A673 (cell line): Measurements from ENCODE around the gene CFP. TPM values are rescaled to one million over a fixed set of nuclear protein-coding genes. Genes with fewer than 3 reads are reported as not detected.

Source experiments
- BruUV-seq: library from RNA; stranded (reverse); fragments of 400-500 nt; replicated peaks from 2 replicates; lab custom pipeline; 2021; lab: Mats Ljungman, UMichigan
- CTCF ChIA-PET: fragments of 300-600 bp; sonication (Branson Sonifier 250); formaldehyde crosslinking; loops from one replicate; lab custom pipeline; 2022; ENCODE audit warnings: antibody characterized with exemption; lab: Charles Lee
- POLR2A ChIA-PET: fragments of 300-600 bp; sonication (Branson Sonifier 250); formaldehyde crosslinking; loops from one replicate; lab custom pipeline; 2022; ENCODE audit warnings: antibody characterized with exemption; ENCODE audit not compliant: low non-redundant PET; lab: Charles Lee
- DNase-seq: peaks from one replicate; pipeline ENCODE4 v3.0.0-alpha.2; 2015; ENCODE audit warnings: low spot score
- H3K27ac ChIP-seq: fragments of 200-600 bp; sonication (generic); 2 replicates; pipeline ENCODE4 v1.5.1; 2016; ENCODE audit warnings: mixed run types, low read depth, mild to moderate bottlenecking, mixed read lengths, antibody characterized with exemption, low read length; ENCODE audit not compliant: poor library complexity, severe bottlenecking
- H3K27me3 ChIP-seq: fragments of 200-600 bp; sonication (generic); replicated peaks from 2 replicates; pipeline ENCODE4 v1.6.1; 2017; ENCODE audit warnings: mixed run types, low read depth, mild to moderate bottlenecking, mixed read lengths, antibody characterized with exemption, low read length; ENCODE audit not compliant: insufficient read depth, poor library complexity
- H3K36me3 ChIP-seq: fragments of 200-600 bp; sonication (generic); 2 replicates; pipeline ENCODE4 v1.6.1; 2016; ENCODE audit warnings: mixed run types, mild to moderate bottlenecking, mixed read lengths, antibody characterized with exemption, low read length; ENCODE audit not compliant: insufficient read depth, poor library complexity, severe bottlenecking
- H3K4me1 ChIP-seq: fragments of 200-600 bp; sonication (generic); 2 replicates; pipeline ENCODE4 v1.6.1; 2017; ENCODE audit warnings: mixed run types, mild to moderate bottlenecking, mixed read lengths, antibody characterized with exemption, low read length; ENCODE audit not compliant: insufficient read depth, poor library complexity, severe bottlenecking
- H3K4me3 ChIP-seq: fragments of 200-600 bp; sonication (generic); 2 replicates; pipeline ENCODE4 v1.5.1; 2016; ENCODE audit warnings: low read depth, mixed run types, mild to moderate bottlenecking, mixed read lengths, low read length; ENCODE audit not compliant: poor library complexity, severe bottlenecking
- H3K9me3 ChIP-seq: fragments of 200-600 bp; sonication (generic); 2 replicates; pipeline ENCODE4 v1.6.1; 2016; ENCODE audit warnings: mixed run types, low read depth, mild to moderate bottlenecking, mixed read lengths, antibody characterized with exemption, low read length; ENCODE audit not compliant: poor library complexity, severe bottlenecking
- EZH2 ChIP-seq: fragments of 200-600 bp; sonication (generic); IDR thresholded peaks from 2 replicates; pipeline ENCODE4 v1.6.1; 2017; ENCODE audit warnings: borderline replicate concordance, low read depth, mild to moderate bottlenecking, mixed read lengths, antibody characterized with exemption, low read length; ENCODE audit not compliant: poor library complexity, severe bottlenecking
- intact Hi-C: fragments of 100-400 bp; cut with micrococcal nuclease; formaldehyde crosslinking; loops from one replicate; pipeline ENCODE4 v1.10.0; 2022; ENCODE audit not compliant: unreplicated experiment
- total RNA-seq: library from RNA; stranded (reverse); gene quantifications from 2 replicates; pipeline ENCODE4 v1.2.3, GENCODE V29; 2021
- TF ChIP-seq, protein P1 (sequence below): fragments of 300-800, 200-600 bp; sonication (generic); conservative IDR thresholded peaks from 2 replicates; pipeline ENCODE4 v1.5.1; 2017; ENCODE audit warnings: low read depth, mild to moderate bottlenecking, antibody characterized with exemption, low read length, moderate library complexity, mixed read lengths

Gene CFP
- total RNA-seq, 1 experiment from 2014 or later = 2.3 TPM

DNA sequence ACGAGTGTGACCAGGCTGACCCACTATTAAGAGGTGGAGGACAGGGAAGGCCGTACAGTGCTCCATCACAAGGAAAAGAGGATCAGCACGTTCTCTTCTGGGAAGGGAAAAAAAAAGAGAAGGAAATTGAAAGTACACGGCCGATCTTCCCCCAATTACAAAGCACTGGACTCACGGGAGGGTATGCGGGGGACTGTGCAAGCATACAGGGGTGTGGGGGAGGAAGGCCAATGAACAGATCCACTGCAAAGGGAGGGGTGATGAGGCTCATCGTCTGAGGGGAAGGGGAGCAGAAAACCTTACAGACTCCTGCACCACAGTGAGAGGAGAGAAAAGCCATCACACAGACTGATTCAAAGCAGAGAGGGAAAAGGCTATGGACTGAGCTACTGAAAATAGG lies 19.5 kb upstream of the CFP start:
- ChIA-PET CTCF (no interaction called here), POLR2A (interaction anchor here (0.6 to 0.7 kb wide), 2 partner anchors 179 to 769 kb away, joined by 4 to 12 read pairs; no protein-coding TSS in a partner anchor)
- Histone ChIP-seq H3K4me3 (peak overlapping the region; percentile 74), H3K9me3 (no peaks in the 10 kb centered on the region), H3K4me1 (no peaks in the 10 kb centered on the region), H3K27ac (no peak overlapping the region), H3K36me3 (peaks cover 5% of the 10 kb centered on the region), H3K27me3 (no peaks in the 10 kb centered on the region)
- no peak for DNase-seq
- intact Hi-C loops = no loop called here
- BruUV-seq = no TSS peak
- TF ChIP-seq, protein P1, sequence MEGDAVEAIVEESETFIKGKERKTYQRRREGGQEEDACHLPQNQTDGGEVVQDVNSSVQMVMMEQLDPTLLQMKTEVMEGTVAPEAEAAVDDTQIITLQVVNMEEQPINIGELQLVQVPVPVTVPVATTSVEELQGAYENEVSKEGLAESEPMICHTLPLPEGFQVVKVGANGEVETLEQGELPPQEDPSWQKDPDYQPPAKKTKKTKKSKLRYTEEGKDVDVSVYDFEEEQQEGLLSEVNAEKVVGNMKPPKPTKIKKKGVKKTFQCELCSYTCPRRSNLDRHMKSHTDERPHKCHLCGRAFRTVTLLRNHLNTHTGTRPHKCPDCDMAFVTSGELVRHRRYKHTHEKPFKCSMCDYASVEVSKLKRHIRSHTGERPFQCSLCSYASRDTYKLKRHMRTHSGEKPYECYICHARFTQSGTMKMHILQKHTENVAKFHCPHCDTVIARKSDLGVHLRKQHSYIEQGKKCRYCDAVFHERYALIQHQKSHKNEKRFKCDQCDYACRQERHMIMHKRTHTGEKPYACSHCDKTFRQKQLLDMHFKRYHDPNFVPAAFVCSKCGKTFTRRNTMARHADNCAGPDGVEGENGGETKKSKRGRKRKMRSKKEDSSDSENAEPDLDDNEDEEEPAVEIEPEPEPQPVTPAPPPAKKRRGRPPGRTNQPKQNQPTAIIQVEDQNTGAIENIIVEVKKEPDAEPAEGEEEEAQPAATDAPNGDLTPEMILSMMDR = no peak
- no peak for TF ChIP-seq EZH2

DNA sequence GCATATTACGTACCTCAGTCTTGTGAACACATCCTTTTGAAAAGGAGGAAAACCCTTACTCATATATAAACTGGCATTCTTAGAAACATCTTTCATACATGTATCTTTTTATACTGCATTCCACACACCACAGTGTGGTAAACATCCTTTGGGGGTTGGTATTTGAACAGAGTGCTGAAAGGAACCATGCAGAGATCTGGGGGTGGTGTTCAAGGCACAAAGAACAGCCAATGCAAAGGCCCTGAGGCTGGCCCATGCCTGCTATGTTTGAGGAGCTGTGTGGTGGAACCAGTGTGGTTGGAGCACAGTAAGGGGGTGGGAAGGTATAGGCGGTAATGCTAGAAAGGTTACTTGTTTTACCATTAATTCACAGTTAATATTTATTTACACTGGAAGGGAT lies 18.6 kb upstream of the CFP start:
- intact Hi-C loops = no loop called here

DNA sequence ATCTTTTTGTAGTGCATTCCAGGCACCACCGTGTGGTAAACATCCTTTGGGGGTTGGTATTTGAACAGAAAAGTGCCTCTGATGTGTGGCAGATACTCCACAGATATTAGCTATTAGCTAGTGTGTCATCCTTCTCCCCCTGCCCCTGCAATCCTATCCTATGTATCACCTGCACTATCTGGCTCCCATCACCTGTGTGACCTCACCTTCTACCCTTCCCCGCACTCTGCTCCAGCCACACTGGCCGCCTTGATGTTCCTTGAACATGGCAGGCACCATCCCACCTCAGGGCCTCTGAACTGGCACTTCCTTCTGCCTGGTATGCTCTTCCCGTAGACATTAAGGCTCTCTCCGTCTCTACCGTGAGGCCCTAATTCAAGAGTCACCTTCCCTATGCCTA lies 16.9 kb upstream of the CFP start:
- TF ChIP-seq EZH2 = no peak
- TF ChIP-seq, protein P1 = no peak
- H3K27me3 ChIP-seq = no peaks in the 10 kb centered on the region
- H3K4me1 ChIP-seq = no peaks in the 10 kb centered on the region
- POLR2A ChIA-PET = no interaction called here
- no peak overlapping the region for H3K27ac ChIP-seq
- H3K36me3 ChIP-seq = no peaks in the 10 kb centered on the region
- no peak overlapping the region for H3K4me3 ChIP-seq
- DNase-seq = no peak
- intact Hi-C loops = no loop called here
- no TSS peak for BruUV-seq
- CTCF ChIA-PET = no interaction called here
- H3K9me3 ChIP-seq = no peaks in the 10 kb centered on the region

More for the DNA sequence above, 18.6 kb upstream of the CFP start:
- no peak for DNase-seq
- no peaks in the 10 kb centered on the region for H3K9me3 ChIP-seq
- BruUV-seq = no TSS peak
- ChIA-PET POLR2A (no interaction called here), CTCF (interaction anchor here (0.6 kb wide), 1 partner anchor 127 kb away, joined by 3 read pairs; no protein-coding TSS in a partner anchor)
- no peak overlapping the region for H3K4me3 ChIP-seq
- no peaks in the 10 kb centered on the region for H3K27me3 ChIP-seq
- H3K27ac ChIP-seq = no peak overlapping the region
- H3K4me1 ChIP-seq = no peaks in the 10 kb centered on the region
- TF ChIP-seq EZH2 = no peak
- TF ChIP-seq, protein P1 = no peak
- H3K36me3 ChIP-seq = no peaks in the 10 kb centered on the region
